Measurements from ENCODE around the gene VPS4B. TPM values are rescaled to one million over a fixed set of nuclear protein-coding genes. Genes with fewer than 3 reads are reported as not detected.

VPS4B gene
- total and polyA plus RNA-seq, 2 donors (not counting 1 experiment from before 2014, with no cell fraction given): 14.5 to 93.9 TPM

DNA sequence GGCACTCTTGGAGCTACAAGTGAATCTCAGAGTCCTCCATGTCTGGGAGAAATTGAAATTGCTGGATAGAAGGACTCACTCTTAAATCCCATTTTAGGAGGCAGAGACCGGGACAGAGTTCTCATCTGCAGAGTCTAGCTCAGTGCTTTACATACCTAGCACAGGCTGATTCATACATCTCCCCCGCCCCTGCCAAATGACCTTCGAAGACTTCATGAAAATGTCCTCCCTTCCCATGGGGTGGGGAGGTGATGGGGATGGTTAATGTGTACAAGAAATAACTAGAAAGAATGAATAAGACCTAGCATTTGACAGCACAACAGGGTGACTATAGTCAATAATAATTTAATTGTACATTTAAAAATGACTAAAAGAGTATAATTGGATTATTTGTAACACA is 46.3 kb upstream of the VPS4B start:
- no peak overlapping the region for H3K4me2 ChIP-seq (replicated peaks; ENCODE audit: low read depth, low read length, poor library complexity, severe bottlenecking)
- no peak for TF ChIP-seq EZH2 (IDR thresholded peaks at IDR 0.05; ENCODE audit: borderline replicate concordance, insufficient read depth, low read depth, low read length, poor library complexity, severe bottlenecking)
- TF ChIP-seq, protein P1, sequence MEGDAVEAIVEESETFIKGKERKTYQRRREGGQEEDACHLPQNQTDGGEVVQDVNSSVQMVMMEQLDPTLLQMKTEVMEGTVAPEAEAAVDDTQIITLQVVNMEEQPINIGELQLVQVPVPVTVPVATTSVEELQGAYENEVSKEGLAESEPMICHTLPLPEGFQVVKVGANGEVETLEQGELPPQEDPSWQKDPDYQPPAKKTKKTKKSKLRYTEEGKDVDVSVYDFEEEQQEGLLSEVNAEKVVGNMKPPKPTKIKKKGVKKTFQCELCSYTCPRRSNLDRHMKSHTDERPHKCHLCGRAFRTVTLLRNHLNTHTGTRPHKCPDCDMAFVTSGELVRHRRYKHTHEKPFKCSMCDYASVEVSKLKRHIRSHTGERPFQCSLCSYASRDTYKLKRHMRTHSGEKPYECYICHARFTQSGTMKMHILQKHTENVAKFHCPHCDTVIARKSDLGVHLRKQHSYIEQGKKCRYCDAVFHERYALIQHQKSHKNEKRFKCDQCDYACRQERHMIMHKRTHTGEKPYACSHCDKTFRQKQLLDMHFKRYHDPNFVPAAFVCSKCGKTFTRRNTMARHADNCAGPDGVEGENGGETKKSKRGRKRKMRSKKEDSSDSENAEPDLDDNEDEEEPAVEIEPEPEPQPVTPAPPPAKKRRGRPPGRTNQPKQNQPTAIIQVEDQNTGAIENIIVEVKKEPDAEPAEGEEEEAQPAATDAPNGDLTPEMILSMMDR (IDR thresholded peaks at IDR 0.05): no peak
- peaks cover 0 to 5% (median 0%) of the 10 kb centered on the region in 4 experiments for H3K27me3 ChIP-seq (replicated peaks in 1 of 4; ENCODE audit: control extremely low read depth in 1 of 4, control insufficient read depth in 3 of 4, insufficient read depth in 4 of 4, low read length in 3 of 4)
- H3K9me3 ChIP-seq (ENCODE audit: control extremely low read depth in 1 of 3, control insufficient read depth in 2 of 3, insufficient read depth in 1 of 3, low read length in 2 of 3): no peaks in the 10 kb centered on the region
- H3K79me2 ChIP-seq (ENCODE audit: control insufficient read depth, insufficient read depth, low read length): no peaks in the 10 kb centered on the region
- no peaks in the 10 kb centered on the region for H3K36me3 ChIP-seq (replicated peaks in 1 of 2; ENCODE audit: control extremely low read depth in 1 of 2, control insufficient read depth in 1 of 2, extremely low read depth in 1 of 2, insufficient read depth in 2 of 2, low read length in 1 of 2)
- no peaks in the 10 kb centered on the region for H3K4me1 ChIP-seq (ENCODE audit: control insufficient read depth in 2 of 2, insufficient read depth in 2 of 2, low read length in 2 of 2)
- Mint-ChIP-seq H3K4me1 (no peaks in the 10 kb centered on the region), H3K27ac (no peak overlapping the region), H3K27me3 (peaks cover 12% of the 10 kb centered on the region), H3K9me3 (ENCODE audit: insufficient read depth) (no peaks in the 10 kb centered on the region), H3K4me3 (no peak overlapping the region)
- DNase-seq (no peak), ATAC-seq (ENCODE audit: low read depth) (no peak)
- no peaks in the 10 kb centered on the region for H4K20me1 ChIP-seq (ENCODE audit: control insufficient read depth, insufficient read depth, low read length, poor library complexity, severe bottlenecking)
- H2AFZ ChIP-seq (ENCODE audit: insufficient read depth, low read depth, low read length, poor library complexity, severe bottlenecking): no peak overlapping the region
- 100% methylated on average over 1 of the region's 3 CpGs for WGBS (ENCODE audit: insufficient coverage)
- ChIA-PET CTCF (no interaction called here), POLR2A (no interaction called here)
- H3K27ac ChIP-seq (ENCODE audit: low read length in 2 of 2): no peak overlapping the region
- H3K4me3 ChIP-seq (ENCODE audit: control extremely low read depth in 1 of 5, extremely low read depth in 1 of 5, insufficient read depth in 1 of 5, low read depth in 2 of 5, low read length in 4 of 5): no peak overlapping the region
- intact Hi-C loops (cut with micrococcal nuclease): no loop called here
- H3K9ac ChIP-seq (ENCODE audit: low read length): no peak overlapping the region

DNA sequence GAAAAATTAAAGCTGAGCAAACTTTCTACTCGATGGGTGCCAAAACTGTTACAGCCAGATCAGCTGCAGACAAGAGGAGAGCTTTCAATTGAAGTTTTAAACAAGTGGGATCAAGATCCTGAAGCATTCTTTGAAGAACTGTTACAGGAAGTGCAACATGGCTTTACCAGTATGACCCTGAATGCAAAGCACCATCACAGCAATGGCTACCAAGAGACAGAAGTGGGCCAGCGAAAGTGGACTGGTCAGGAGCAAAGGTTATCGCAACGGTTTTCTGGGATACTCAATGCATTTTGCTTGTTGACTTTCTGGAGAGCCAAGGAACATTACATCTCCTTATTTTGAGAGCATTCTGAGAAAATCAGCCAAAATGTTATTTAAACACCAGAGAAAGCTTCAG is 45.4 kb upstream of the VPS4B start:
- Histone ChIP-seq H3K9ac (ENCODE audit: low read length) (no peak overlapping the region), H3K27ac (ENCODE audit: low read length in 2 of 2) (no peak overlapping the region), H3K79me2 (ENCODE audit: control insufficient read depth, insufficient read depth, low read length) (no peaks in the 10 kb centered on the region), H3K9me3 (ENCODE audit: control extremely low read depth in 1 of 3, control insufficient read depth in 2 of 3, insufficient read depth in 1 of 3, low read length in 2 of 3) (no peaks in the 10 kb centered on the region), H3K4me3 (ENCODE audit: control extremely low read depth in 1 of 5, extremely low read depth in 1 of 5, insufficient read depth in 1 of 5, low read depth in 2 of 5, low read length in 4 of 5) (no peak overlapping the region), H3K4me2 (replicated peaks; ENCODE audit: low read depth, low read length, poor library complexity, severe bottlenecking) (no peak overlapping the region), H4K20me1 (ENCODE audit: control insufficient read depth, insufficient read depth, low read length, poor library complexity, severe bottlenecking) (no peaks in the 10 kb centered on the region), H3K36me3 (replicated peaks in 1 of 2; ENCODE audit: control extremely low read depth in 1 of 2, control insufficient read depth in 1 of 2, extremely low read depth in 1 of 2, insufficient read depth in 2 of 2, low read length in 1 of 2) (no peaks in the 10 kb centered on the region), H3K27me3 (replicated peaks in 1 of 4; ENCODE audit: control extremely low read depth in 1 of 4, control insufficient read depth in 3 of 4, insufficient read depth in 4 of 4, low read length in 3 of 4) (peaks cover 0 to 5% (median 0%) of the 10 kb centered on the region in 4 experiments), H3K4me1 (ENCODE audit: control insufficient read depth in 2 of 2, insufficient read depth in 2 of 2, low read length in 2 of 2) (no peaks in the 10 kb centered on the region), H2AFZ (ENCODE audit: insufficient read depth, low read depth, low read length, poor library complexity, severe bottlenecking) (no peak overlapping the region)
- no peak for ATAC-seq (ENCODE audit: low read depth)
- 83% methylated on average over 2 of the region's 4 CpGs for WGBS (ENCODE audit: insufficient coverage)
- TF ChIP-seq, protein P1 (IDR thresholded peaks at IDR 0.05): no peak
- no peak for TF ChIP-seq EZH2 (IDR thresholded peaks at IDR 0.05; ENCODE audit: borderline replicate concordance, insufficient read depth, low read depth, low read length, poor library complexity, severe bottlenecking)
- ChIA-PET CTCF (no interaction called here), POLR2A (no interaction called here)
- intact Hi-C loops (cut with micrococcal nuclease): no loop called here
- H3K4me1 Mint-ChIP-seq: no peaks in the 10 kb centered on the region
- no peak overlapping the region for H3K4me3 Mint-ChIP-seq
- H3K27ac Mint-ChIP-seq: no peak overlapping the region
- H3K27me3 Mint-ChIP-seq: peaks cover 15% of the 10 kb centered on the region
- no peak for DNase-seq
- H3K9me3 Mint-ChIP-seq (ENCODE audit: insufficient read depth): no peaks in the 10 kb centered on the region
